ENCODE measurements around the gene MYL5. TPM values are rescaled to one million over a fixed set of nuclear protein-coding genes. Genes with fewer than 3 reads are reported as not detected.
A peak's percentile ranks its signal among the peaks of the same experiment; 100 is the strongest.
"Not testable (repeated sequence)": the region's sequence is repeated elsewhere in the genome, so short reads cannot be mapped to it uniquely, and the experiment has no call there.

MYL5 gene
- total RNA-seq, 1 experiment from 2014 or later = 11.7 TPM

- intact Hi-C loops (cut with micrococcal nuclease; ENCODE audit: unreplicated experiment) = no loop called here
- ChIA-PET POLR2A (ENCODE audit: low non-redundant PET) (no interaction called here), CTCF (no interaction called here)
- Histone ChIP-seq H3K27me3 (replicated peaks; ENCODE audit: insufficient read depth, low read depth, low read length, poor library complexity) (peaks cover 15% of the 10 kb centered on the region), H3K9me3 (ENCODE audit: low read depth, low read length, poor library complexity, severe bottlenecking) (no peaks in the 10 kb centered on the region), H3K27ac (ENCODE audit: low read depth, low read length, poor library complexity, severe bottlenecking) (no peak overlapping the region), H3K4me1 (ENCODE audit: insufficient read depth, low read length, poor library complexity, severe bottlenecking) (no peaks in the 10 kb centered on the region), H3K4me3 (ENCODE audit: low read depth, low read length, poor library complexity, severe bottlenecking) (no peak overlapping the region), H3K36me3 (ENCODE audit: insufficient read depth, low read length, poor library complexity, severe bottlenecking) (no peaks in the 10 kb centered on the region)
- TF ChIP-seq, protein P1, sequence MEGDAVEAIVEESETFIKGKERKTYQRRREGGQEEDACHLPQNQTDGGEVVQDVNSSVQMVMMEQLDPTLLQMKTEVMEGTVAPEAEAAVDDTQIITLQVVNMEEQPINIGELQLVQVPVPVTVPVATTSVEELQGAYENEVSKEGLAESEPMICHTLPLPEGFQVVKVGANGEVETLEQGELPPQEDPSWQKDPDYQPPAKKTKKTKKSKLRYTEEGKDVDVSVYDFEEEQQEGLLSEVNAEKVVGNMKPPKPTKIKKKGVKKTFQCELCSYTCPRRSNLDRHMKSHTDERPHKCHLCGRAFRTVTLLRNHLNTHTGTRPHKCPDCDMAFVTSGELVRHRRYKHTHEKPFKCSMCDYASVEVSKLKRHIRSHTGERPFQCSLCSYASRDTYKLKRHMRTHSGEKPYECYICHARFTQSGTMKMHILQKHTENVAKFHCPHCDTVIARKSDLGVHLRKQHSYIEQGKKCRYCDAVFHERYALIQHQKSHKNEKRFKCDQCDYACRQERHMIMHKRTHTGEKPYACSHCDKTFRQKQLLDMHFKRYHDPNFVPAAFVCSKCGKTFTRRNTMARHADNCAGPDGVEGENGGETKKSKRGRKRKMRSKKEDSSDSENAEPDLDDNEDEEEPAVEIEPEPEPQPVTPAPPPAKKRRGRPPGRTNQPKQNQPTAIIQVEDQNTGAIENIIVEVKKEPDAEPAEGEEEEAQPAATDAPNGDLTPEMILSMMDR (conservative IDR thresholded peaks at IDR 0.05; ENCODE audit: low read depth, low read length) = no peak
- TF ChIP-seq EZH2 (IDR thresholded peaks at IDR 0.05; ENCODE audit: borderline replicate concordance, low read depth, low read length, poor library complexity, severe bottlenecking) = no peak
- no peak for DNase-seq (ENCODE audit: low spot score)
- BruUV-seq (replicated peaks) = no TSS peak
Measured at GRCh38 chr4:635851-636627, 38.3 kb upstream of the MYL5 start.

- POLR2A ChIA-PET (ENCODE audit: low non-redundant PET) = no interaction called here
- peaks cover 15% of the 10 kb centered on the region for H3K27me3 ChIP-seq (replicated peaks; ENCODE audit: insufficient read depth, low read depth, low read length, poor library complexity)
- H3K9me3 ChIP-seq (ENCODE audit: low read depth, low read length, poor library complexity, severe bottlenecking) = no peaks in the 10 kb centered on the region
- H3K4me1 ChIP-seq (ENCODE audit: insufficient read depth, low read length, poor library complexity, severe bottlenecking) = no peaks in the 10 kb centered on the region
- DNase-seq (ENCODE audit: low spot score) = no peak
- CTCF ChIA-PET = no interaction called here
- H3K4me3 ChIP-seq (ENCODE audit: low read depth, low read length, poor library complexity, severe bottlenecking) = no peak overlapping the region
- TF ChIP-seq EZH2 (IDR thresholded peaks at IDR 0.05; ENCODE audit: borderline replicate concordance, low read depth, low read length, poor library complexity, severe bottlenecking) = no peak
- TF ChIP-seq, protein P1 (conservative IDR thresholded peaks at IDR 0.05; ENCODE audit: low read depth, low read length) = no peak
- BruUV-seq (replicated peaks) = no TSS peak
- intact Hi-C loops (cut with micrococcal nuclease; ENCODE audit: unreplicated experiment) = no loop called here
- no peak overlapping the region for H3K27ac ChIP-seq (ENCODE audit: low read depth, low read length, poor library complexity, severe bottlenecking)
- no peaks in the 10 kb centered on the region for H3K36me3 ChIP-seq (ENCODE audit: insufficient read depth, low read length, poor library complexity, severe bottlenecking)
Measured at GRCh38 chr4:636628-637159, 37.6 kb upstream of the MYL5 start.

DNA sequence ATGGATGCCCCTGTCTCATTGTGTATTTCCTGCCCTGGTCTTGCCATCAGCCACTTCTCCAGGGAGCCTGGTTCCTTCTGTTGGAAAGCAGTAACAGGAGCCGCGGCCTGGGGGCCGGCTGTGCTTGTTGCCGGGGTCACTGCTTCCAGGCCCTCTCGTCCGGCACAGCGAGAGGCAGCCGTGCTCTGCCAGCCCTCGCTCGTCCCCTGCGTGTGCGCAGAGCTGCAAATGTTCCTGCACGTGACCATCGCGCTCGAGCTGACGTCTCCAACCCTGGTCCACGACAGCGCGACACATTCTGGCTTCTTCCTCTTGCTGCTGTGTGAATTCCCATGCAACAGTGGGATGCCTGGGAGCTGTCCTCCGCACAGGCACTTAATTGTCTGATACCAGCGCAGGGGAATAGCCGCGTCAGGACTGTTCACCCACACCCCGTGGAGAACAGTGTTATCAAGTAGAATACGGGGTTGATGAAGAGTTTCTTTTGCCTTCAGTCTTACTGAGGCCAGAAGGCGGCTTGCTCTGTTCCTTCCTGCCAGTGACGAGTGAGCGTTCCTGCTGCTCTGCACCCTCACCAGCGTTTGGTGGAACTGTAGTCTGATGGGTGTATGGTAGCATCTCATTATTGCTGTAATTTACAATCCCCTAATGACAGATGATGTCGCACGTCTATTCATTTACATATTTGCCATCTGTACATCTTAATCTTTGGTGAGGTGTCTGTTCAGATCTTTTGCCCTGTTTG, 36.6 kb upstream of the MYL5 start:
- CTCF ChIA-PET = no interaction called here
- TF ChIP-seq, protein P1 (conservative IDR thresholded peaks at IDR 0.05; ENCODE audit: low read depth, low read length) = no peak
- peak; percentile 40 for TF ChIP-seq EZH2 (IDR thresholded peaks at IDR 0.05; ENCODE audit: borderline replicate concordance, low read depth, low read length, poor library complexity, severe bottlenecking)
- Histone ChIP-seq H3K27me3 (replicated peaks; ENCODE audit: insufficient read depth, low read depth, low read length, poor library complexity) (peaks cover 15% of the 10 kb centered on the region), H3K4me3 (ENCODE audit: low read depth, low read length, poor library complexity, severe bottlenecking) (no peak overlapping the region), H3K36me3 (ENCODE audit: insufficient read depth, low read length, poor library complexity, severe bottlenecking) (no peaks in the 10 kb centered on the region), H3K4me1 (ENCODE audit: insufficient read depth, low read length, poor library complexity, severe bottlenecking) (no peaks in the 10 kb centered on the region), H3K9me3 (ENCODE audit: low read depth, low read length, poor library complexity, severe bottlenecking) (no peaks in the 10 kb centered on the region), H3K27ac (ENCODE audit: low read depth, low read length, poor library complexity, severe bottlenecking) (no peak overlapping the region)
- POLR2A ChIA-PET (ENCODE audit: low non-redundant PET) = no interaction called here
- no TSS peak for BruUV-seq (replicated peaks)
- no peak for DNase-seq (ENCODE audit: low spot score)
- intact Hi-C loops (cut with micrococcal nuclease; ENCODE audit: unreplicated experiment) = no loop called here

DNA sequence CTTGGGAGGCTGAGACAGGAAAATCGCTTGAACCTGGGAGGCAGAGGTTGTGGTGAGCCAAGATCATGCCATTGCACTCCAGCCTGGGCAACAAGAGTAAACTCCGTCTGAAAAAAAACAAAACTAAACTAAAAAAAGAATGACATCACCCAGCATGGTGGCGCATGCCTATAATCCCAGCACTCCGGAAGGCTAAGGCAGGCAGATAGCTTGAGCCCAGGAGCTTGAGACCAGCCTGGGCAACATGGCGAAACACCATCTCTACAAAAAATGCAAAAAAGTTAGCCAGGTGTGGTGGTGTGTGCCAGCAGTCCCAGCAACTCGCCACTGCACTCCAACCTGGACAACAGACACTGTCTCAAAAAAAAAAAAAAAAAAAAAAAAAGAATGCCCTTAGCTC, 32.0 kb upstream of the MYL5 start:
- H3K36me3 ChIP-seq (ENCODE audit: insufficient read depth, low read length, poor library complexity, severe bottlenecking); H3K4me1 ChIP-seq (ENCODE audit: insufficient read depth, low read length, poor library complexity, severe bottlenecking); intact Hi-C loops (cut with micrococcal nuclease; ENCODE audit: unreplicated experiment); H3K9me3 ChIP-seq (ENCODE audit: low read depth, low read length, poor library complexity, severe bottlenecking); H3K4me3 ChIP-seq (ENCODE audit: low read depth, low read length, poor library complexity, severe bottlenecking); H3K27ac ChIP-seq (ENCODE audit: low read depth, low read length, poor library complexity, severe bottlenecking); DNase-seq (ENCODE audit: low spot score); BruUV-seq (replicated peaks); POLR2A ChIA-PET (ENCODE audit: low non-redundant PET); CTCF ChIA-PET: not testable (repeated sequence)
- peaks cover 18% of the 10 kb centered on the region for H3K27me3 ChIP-seq (replicated peaks; ENCODE audit: insufficient read depth, low read depth, low read length, poor library complexity)

Data from A673 (cell line).